ENCODE data around the gene CFDP1.

The CFDP1 gene

DNA sequence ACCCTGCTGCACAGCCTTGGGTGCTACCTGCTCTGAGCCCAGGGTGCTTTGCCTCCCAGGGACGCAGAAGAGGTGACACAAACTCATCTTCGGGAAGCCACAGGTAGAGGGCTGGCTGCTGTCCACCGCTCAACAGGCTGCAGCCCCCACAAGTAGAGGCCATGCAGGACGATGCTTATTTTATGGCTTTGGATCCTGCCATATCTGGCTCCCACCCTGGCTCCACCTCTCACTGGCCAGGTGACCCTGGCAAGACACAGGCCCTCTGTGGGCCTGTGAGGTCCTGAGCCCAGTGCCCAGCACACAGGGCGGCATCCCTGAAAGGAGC is 170.5 kb downstream of the CFDP1 start:
- no peak for DNase-seq

DNA sequence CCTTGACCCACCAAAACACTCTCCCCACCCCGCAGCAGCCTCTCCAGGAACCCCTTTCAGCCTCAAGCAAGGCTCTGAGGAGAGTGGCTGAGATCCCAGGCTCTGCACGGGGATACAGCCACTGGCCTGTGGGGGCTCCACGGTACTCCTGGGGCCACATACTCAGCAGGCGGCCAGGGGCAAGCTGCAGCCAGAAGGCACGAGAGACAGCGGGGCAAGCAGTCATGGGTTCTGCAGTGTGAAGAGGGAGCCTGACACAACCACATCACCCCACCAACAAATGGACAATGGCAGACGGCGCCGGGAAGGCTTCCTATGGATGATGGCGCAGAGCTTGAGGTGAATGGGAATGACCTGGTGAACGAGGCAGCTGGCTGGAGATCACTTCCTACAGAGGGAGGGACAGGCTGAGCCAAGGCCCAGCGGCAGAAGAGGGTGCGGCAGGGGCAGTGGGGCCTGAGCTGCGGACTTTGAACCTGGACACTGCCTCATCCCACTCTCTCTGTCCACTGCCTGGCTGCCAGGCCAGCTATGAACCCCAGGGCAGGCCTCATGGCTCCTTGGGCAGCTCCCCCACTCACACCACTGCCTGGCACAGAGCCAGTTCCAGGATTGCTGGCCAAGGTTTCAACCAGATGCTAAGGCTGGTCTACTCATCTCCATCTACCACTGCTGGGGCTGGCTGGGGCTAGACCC is 171.1 kb downstream of the CFDP1 start:
- no peak for DNase-seq

DNA sequence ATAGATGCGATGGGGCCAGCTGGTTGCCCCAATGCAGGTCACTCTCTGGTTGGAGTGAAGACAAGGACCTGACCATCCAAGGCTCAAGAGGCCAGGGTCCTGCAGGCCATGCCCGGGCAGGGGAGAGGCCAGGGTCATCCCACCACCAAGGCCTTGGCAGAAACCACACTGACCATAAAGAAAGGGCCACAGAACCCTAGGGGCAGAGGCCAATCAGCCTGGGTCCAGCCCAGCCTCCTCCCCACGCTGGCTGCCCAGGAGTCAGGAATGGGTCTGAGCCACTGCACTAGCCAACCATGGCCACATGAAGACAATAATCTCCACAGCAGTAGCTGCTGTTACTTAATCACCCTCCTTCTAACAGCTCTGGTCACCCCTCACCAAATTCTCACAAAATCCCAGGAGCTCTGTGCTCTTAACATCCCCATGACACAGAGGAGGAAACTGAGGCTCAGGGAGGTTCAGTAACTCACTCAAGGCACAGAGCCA is 171.7 kb downstream of the CFDP1 start:
- no peak for DNase-seq

DNA sequence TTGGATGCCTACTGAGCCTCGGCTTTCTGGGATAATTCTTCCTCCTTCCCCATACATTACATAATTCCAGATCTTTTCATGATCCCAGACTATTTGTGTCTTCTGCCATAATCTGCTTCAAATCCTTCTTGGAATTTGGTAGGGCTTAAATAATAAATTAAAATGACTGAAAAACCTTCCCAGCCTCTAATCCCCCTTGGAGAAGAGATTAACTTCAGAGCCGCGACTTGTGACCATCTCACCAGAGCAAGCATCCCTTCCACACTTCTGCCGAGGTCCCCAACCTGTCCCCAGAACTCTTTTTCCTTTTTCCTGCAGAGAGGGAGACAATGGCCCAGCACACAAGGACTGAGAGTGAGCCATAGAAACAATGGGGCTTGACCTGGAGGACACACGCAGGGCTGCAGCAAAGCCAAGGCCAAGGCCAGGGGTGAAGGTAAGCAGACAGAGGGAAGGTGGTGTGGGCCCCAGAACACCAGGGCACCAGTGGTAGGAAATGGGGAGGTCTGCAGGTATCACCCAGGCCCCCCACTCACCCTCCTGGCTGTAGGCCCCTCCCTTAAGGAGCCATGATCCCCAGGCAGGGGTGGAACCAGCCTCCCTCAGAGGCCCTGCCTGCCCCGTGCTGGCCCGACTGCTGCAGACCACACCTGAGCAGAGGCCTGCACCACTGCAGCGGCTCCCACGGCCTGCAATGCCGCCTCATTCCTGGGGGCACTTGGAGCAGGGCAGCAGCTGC is 172.3 kb downstream of the CFDP1 start:
- no peak for DNase-seq

DNA sequence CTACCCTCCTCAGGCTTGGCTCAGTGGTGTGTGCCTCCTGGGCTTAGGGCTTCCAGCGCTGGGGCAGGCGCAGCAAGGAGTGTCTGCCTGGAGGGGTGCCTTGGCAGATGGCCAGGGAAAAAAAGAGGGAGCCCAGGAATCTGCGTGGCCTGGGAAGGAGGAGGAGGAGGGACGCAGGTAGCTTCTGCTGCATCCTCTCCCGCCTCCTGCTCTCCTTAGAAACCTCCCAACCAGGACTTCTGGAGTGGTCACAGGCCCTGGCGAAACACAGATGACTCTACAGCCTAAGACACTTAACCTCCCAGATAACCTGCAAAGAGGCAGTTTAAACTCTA is 174.5 kb downstream of the CFDP1 start:
- no peak for DNase-seq

DNA sequence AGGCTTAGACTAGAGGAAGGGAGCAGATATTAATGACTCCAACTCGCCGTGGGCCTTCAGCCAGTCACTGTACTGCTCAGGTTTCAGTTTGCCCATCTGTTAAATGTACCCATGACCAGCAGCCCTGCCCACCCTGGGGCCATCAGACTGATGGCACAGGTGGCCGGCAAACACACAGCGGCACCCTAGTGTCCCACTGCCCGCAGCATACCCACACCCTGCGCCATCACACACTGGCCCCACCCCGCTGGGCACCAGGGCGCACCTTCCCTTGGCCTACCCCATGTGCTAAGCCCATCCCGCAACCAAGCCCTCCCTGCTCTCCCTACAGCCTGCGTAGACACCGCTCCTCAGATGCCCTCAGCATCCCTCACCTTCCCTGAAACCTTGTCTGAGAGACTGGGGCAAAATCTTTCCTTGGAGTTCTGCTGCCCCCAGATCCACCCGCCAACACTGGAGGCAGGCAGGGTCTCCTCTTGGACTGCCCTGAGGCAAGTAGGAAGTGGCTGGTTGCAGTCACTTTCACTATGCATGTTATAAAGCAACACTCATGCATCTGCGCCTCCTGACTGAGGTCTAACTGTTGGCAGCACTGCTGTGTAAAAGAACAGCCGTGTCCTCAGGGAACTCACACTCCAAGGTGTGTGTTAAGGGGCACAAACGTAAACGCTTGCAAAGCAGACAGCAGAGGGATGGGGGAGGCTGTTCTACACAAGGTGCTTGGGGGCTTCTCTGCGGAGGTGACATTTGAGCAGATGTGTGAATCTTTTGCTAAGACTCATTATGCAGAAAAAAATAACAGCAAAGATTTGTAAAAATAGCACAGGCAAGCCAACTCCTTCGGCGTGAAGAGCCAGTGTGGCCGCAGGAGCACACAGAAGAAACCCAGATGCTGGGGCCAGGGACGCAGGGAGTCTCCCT is 175.2 kb downstream of the CFDP1 start:
- no peak for DNase-seq

DNA sequence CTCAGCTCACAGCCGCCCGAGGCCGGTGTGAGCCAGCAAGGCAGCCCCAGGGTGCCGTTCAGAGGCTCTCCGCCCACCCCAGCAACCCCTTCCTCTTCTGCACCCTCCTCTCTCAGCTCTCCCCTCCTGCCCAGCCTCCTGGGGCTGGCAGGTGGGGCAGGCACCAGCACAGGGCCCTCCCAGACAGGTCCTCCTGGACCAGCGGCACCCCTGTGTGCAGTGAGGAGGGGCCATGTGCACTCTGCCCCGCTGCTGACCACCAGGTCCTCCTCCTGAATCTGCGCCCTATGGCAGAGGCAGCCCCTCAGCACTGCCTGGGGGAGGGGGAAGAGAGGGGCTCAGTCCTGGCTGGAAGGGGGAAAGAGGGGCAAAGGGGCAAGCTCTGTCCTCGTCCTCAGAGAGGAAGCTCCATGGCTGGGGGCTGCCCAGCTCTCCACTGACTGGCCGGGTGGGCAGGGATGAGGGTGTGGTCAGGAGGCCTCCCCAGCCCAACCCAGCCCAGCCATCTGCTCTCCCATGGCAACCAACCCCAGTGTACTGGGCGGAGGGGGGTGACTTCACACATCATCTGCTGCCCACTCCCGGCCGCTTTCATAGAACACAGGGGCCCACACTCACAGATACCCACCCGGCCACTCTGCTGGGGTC is 176.5 kb downstream of the CFDP1 start:
- no peak for DNase-seq

DNA sequence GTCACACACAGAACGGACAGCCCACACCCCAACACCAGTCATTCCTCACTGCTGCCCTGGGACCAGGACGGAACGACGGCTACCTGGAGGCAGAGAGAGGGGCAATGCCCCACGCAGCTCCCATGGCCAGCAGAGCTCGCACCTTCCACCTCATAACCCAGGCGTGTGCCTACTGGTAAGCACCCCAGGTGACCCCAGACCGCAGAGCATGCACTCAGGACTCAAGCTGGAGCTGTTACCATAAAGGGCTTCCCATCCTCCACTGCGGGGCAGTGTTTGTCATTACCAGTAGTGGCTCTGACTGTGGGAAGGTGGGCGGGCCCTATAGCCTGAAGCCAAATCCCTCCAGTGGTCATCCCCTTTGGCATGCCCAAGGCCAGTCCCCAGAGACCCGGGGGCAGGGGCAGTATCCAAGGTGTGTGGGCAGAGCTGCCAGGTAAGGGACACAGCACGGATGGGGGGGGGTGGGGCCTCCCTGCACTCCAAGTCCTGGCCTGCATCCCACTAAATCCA is 177.2 kb downstream of the CFDP1 start:
- no peak for DNase-seq

DNA sequence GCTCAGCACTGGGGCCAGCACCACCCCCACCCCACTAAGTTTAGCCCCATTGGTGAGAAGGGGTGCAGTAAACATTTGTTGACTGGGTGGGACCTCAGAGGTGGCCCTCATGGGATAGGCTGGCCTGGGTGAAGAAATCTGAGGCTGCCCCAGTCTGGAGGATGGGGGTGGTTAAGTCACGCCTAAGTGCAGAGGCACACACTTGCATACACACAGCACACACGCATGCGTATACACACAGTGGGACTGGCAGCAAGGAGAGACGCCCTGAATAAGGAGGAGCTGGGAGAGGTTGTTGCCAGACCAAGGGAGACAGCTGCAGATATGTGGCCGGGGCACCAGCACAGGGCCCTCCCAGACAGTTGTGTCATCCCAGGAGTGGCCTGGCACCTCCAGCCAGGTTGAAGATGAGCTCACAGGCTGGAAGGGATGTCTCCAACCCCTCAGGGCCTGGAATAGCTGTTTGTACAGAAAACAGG is 178.9 kb downstream of the CFDP1 start:
- no peak for DNase-seq

DNA sequence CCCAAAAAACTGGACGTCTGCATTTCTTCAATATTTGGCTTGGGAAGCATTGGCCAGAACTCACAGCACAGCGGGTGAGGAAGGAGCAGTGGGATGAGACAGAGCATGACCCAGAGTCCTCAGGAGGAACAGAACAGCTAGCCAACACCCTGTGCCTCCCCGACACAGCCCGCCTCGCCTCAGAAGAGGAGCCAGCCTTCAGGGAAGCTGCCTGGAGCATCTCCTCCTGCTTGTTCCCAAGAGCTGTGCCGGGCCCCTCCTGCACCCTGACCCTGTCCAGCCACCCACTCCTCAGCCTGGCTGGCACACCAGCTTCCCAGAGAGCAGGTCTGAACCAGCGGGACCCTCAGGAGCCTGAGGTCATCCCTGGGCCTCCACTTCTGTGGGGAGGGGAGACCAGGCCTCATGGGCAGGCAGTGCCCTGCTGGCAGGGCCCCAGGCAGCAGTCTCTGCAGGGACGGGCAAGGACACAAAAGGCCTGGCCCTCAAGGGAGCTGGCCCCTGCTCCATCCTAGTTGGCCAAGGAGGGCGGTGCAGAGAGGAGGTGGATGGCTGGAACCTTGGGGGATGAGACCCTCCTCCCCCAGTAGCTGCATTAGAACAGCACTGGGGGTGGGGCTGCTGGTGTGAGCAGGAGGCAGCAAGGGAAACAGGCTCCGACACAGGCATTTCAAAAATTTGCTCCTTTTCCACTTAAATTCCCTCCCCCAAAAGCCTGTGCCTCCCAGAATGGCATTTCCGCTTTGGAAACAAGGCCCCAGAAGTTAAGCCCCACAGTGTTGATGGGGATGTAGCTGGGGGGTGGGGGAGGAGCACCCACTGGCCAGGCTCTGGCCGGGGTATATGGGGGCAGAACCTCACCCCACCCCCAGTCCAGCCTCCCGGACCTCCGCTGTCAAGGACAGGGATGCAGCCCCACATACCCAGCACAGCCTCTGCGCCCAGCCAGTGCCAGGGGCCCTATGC is 180.1 kb downstream of the CFDP1 start:
- DNase-seq: no peak

DNA sequence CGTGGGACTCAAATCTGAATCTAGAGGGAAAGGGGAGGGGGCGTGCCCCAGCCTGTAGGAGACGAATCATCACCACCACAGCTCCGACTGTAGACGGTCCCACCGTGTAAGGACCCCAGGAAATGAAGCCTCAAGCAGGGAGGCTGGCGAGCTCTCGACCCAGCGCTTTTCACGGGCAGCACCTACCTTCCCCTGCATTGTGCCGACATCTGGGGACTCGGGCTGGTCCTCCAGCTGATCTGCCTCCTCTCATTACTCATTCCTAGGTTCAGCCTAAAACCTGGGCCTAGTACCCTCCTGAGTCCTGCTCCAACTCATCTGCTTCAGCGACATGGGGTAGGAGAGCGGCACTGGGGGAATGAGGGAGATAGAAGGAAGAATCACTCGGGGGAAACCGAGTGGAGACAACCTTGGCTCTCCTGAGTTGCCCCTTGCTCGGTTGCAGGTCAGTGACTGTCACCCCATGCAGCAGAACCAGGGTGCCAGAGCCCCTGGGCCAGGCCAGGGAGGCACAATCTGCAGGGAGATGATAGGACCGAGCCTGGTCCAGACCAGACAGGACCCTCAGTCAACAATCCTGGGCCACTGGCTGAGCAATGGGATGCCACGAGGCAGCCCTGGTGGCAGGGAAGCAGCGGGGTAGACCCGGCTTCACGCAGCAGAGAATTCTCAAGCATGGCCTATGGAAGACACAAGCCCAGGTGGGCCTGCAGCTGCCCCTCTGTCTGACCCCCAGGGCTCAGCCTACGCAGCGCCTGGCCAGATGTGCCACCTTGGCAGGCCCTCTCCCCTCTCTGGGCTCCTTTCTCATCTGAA is 181.0 kb downstream of the CFDP1 start:
- no peak for DNase-seq

DNA sequence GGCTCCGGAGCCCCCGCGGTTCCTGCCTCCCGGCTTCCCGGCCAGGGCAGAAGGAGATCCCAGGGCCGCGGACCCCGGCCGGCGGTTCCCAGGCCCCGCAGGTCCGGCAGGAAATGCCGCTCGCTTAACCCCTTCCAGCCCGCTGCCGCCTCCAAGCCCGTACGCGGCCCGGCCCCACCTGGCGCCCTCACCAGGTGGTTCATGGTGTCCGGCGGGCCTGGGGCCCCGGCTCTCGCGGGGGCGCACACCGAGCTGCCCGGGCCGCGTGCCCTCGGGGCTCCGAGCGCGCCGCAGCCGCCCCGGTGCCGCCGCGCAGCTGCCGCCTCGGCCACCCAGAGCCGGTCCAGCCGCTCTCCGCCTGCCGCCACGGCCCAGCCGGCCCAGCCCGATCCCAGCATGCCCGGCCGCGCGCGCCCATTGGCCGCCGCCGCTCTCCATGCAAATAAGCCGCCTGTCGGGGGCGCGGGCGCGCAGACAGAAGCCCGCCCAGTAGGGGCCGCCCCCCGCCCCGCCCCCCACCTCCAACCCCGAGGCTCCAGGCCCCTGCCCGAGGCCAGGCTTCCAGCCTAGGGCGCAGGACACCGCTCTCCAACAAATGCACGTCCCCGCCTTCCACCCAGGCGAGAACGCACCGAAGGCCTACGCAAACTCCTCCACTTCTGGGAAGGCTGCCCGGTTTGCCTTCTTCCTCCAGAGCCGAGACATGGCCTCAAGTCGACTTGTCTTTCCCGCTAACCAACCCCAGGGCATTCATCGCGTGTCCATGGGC is 181.8 kb downstream of the CFDP1 start, which contains the start of gene BCAR1:
Gene BCAR1 (minus strand): TSS at position 345 of the 769 bp plus-strand sequence. CDS start 142 bp downstream, at position 203.
- no peak for DNase-seq

DNA sequence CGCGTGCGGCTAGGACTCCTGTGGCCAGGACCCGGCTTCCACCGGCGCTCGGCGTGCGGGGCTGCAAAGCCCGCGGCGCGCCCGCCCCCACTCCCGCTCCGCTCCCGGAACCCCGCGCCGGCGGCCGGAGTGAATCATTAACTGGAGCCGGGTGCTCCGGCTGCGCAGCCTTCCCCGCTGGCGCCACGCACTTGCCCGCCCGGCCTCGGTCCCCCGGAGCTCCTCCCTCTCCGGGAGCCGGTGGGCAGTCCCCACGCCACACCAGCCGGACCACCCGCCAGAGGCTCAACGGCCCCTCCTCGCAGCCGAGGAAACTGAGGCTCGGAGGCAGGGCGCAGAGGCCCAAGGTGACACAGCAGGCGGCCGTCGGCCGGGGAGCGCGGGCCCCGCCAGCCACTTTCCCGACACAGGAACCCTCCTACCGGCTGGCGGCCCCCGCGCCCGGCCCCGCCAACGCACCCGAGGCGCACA is 182.5 kb downstream of the CFDP1 start:
- no peak for DNase-seq

DNA sequence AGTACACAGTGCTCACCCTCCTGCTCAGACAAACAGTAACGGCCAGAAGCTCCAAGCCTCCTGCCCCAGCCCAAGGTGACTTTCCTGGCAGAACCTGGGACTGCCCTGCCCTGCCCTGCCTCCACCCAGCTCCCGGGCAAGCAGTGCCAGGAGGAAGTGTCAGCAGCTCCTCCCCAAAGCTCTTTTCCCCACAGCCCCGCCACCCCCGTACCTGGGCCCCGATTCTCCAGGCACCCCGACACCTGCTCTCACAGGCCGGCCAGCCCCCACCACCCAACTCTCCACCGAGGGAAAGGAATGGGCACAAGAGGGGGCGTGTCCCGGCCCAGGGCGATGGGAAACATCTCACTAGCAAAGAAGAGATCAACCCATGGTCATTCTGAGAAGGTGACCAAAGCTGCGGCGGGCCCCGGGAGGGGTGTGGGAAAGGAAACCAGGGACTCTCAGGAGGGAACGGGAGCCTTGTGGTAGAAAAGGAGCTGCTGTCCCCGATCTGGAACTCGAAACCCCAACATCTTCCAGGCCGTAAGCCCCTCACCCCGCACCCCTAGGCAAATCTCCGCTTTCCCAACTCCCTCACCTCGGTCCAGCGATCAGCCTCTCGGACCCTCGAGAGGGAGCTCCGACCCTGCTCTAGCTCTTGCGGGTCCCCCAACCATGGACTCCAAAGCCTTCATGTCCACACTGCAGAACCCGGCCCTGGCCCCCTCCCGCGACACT is 183.1 kb downstream of the CFDP1 start:
- no peak for DNase-seq

DNA sequence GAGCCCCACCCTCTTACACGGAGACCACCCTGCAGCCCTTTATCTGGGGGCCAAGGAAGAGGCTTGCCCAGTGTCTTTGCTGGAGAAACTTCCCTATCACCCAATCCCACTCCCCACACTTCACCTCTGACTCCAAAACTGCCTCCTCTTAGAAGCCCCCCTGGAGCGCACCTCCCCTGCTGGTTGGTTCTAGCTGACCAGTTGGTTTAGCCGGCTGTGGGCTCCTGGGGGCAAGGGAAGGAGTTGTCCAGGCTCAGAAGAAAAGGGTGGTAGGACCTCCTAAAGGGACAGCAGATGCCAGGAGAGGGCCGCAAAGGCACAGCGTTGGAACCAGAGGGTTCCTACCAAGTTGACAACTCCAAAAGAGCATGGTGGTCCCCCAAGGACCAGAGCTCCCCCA is 183.9 kb downstream of the CFDP1 start:
- DNase-seq: no peak

DNA sequence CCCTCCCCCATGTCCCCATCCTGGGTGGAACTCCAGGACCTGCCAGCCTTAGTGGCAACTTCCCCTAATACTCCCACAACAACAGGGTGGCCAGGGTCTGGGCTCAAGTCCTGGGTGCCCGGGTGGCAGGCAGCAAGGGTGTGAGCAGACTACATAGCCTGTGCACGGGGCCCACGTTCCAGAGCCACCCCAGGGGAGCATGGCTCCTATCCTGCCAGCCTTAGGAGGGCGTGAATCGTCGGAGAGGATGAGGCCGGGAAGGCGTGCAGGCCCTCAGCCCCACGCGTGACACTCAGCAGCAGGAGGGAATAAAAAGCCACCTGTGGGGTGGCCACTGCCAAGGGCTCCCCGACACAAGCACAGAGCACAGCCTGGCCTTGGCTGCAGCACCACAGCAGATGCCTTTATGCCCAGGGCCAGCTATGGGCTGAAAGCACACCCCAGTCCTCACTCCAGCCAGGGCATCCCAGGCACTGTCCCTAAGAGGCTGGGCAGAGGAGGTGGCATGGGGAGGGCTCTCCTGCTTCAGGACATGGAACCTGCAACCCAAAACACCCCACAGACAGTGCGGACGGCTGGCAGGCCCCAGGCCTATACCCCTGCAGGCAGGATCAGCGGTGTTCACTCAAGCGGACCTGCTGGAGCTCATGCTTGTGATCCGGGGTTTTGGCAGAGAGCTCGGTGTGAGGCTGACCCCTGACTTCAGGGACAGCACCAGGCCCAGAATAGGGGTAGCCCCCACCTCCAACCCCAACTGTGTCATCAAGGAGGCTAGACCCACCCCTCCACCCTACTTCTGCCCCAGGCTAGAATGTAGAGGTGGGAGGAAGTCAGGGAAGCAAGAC is 184.5 kb downstream of the CFDP1 start:
- DNase-seq: no peak

DNA sequence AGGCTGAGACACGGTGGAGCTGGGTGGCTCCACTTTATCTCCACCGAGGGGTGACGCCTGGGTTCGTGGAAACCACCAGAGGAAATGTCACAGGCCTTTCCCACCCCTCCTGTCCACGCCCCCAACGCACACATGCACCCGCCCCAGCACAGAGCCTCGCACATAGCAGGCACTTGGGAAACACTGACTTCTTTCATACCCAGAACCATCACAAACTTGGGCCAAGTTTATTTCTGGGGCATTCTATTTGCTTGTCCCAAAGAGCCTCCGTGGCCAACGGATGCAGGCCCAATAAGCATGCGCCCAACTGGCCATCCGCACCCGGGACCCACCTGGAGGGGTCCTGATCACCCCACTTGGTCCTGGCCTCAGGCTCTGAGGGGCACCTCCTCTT is 185.2 kb downstream of the CFDP1 start:
- no peak for DNase-seq

DNA sequence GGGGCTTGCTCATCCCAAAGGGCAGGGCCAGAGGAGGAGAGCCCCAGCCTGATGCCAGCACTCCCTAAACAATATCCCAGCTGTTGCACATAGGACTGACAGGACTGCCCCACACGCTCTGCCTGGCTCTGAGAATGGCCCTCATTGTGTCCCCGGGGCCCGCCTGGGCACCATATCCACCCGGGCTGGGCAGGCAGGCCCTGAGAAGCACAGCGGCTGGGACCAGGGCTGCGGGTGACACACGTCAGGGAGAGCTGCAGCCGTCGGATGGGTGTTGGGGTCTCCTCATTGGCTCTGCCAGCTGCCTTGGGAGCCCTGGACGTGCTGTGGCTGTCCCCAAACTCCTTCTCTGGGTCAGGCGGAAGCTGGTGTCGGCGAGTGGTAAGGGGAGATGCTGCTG is 186.1 kb downstream of the CFDP1 start:
- DNase-seq: no peak
